Stimulated activated CD4-positive, alpha-beta T cell treated with anti-CD3 and anti-CD28 coated beads, Interleukin-15, amount 100 ng/mL, for 24 hours (primary cell): ENCODE data around the gene LDHAL6B.
"Not testable (repeated sequence)": the region's sequence is repeated elsewhere in the genome, so short reads cannot be mapped to it uniquely, and the experiment has no call there.

Experiments
- DNase-seq: peaks from one replicate; pipeline ENCODE4 v3.0.0-alpha.2; 2020

LDHAL6B gene

DNA sequence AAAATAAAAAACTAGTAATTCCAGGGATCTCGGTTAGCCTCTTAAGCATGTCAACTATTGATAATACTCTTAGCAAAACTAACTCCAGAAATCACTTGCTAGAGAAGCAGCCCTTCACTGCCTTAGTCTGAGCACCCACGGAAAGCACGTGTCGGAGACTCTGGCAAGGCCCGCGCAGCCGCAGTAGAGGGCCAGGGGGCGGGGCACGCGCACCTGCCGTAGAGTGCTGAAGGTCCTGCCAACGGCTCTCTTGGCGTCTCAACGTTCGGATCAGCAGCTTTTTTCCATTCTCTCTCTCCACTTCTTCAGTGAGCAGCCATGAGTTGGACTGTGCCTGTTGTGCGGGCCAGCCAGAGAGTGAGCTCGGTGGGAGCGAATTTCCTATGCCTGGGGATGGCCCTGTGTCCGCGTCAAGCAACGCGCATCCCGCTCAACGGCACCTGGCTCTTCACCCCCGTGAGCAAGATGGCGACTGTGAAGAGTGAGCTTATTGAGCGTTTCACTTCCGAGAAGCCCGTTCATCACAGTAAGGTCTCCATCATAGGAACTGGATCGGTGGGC lies at the start of gene LDHAL6B:
LDHAL6B (plus strand) TSS at position 221 of the 561 bp plus-strand sequence; CDS start at position 319, 98 bp downstream.
- no peak for DNase-seq

DNA sequence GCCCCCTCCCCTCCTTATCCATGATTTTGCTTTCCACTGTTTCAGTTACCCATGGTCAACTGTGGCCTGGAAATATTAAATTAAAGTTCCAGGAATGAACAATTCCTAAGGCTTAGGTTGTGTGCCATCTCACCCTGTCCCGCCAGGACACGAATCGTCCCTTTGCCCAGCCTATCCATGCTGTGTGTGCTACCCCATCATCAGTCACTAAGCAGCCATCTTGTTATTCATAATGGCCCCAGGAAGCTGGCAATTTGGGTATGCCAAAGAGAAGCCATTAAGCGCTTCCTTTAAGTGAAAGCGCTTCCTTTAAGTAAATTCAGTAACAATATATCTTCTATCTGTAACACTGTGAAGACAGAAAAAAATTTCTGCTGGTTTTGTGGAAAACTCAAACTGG lies 49.2 kb upstream of the LDHAL6B start:
- no peak for DNase-seq

- no peak for DNase-seq
Measured at GRCh38 chr15:59157840-59158700, 48.6 kb upstream of the LDHAL6B start.

GRCh38 chr15:59158701-59159034 lies 48.0 kb upstream of the LDHAL6B start:
- DNase-seq, result no peak

GRCh38 chr15:59159210-59159609 lies 47.4 kb upstream of the LDHAL6B start:
- DNase-seq, result no peak

DNA sequence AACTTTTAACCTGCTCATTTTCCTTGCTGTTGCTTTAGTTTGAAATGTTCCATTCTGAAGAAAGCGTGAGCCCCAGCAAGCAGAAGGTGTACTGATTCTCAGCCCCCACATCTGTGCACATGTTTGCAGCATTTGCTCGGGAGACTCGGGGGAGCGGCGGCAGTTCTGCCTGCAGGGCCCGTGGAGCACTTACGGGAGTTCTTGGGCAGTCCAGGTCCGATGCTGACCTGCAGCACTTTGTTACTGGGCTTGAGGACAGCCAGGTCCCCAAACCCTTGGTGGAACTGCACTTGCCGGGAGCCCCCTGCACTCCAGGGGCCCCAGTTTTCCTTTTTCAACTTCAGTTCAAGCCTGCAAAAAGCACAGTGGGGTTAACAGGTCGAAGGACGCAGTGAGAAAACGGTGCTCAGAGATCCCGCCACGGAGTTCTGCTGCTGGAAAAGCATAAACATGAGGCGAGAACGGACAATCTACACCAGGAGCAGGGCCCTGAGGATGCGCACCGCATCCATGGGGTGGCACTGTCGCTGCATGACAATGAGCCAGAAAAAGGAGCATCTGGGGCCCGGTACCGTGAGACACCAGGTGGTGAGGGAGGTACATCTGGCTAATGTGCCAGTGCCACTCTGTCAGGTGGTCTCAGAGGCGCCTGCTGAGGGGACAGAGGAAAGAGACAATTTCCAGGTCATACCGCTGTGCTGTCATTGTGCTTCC lies 45.6 kb upstream of the LDHAL6B start:
- peak; percentile 34 for DNase-seq

GRCh38 chr15:59162080-59162479 lies 44.6 kb upstream of the LDHAL6B start:
- DNase-seq, result not testable (repeated sequence)

- no peak for DNase-seq
Measured at GRCh38 chr15:59165726-59166125, 40.9 kb upstream of the LDHAL6B start.

- DNase-seq, result no peak
Measured at GRCh38 chr15:59166166-59166565, 40.5 kb upstream of the LDHAL6B start.

- no peak for DNase-seq
Measured at GRCh38 chr15:59166601-59167265, 39.9 kb upstream of the LDHAL6B start.

GRCh38 chr15:59168536-59168935 lies 38.1 kb upstream of the LDHAL6B start:
- DNase-seq, result no peak

DNA sequence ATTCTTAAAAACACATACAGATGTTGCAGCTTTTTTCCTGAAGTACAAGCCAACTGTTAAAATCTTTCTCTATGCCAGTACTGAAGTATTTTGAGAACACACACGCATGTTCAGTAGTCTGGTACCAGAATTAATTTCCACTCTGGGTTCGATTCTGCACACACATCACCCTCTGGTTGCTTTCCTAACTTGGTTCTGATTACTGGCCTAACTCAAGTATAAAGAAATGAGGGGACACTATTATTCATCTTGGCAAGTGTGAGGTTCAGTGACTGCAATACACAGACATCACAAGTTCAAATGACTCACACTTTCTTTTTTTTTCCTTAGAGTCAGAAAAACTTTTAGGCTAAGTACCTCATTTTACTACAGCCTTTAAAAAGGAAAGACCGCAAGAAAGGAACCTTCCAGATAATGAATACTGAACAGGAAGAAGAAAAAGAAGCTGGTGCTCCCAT lies 37.4 kb upstream of the LDHAL6B start:
- DNase-seq, result no peak

- DNase-seq, result no peak
Measured at GRCh38 chr15:59170295-59171066, 36.2 kb upstream of the LDHAL6B start.

DNA sequence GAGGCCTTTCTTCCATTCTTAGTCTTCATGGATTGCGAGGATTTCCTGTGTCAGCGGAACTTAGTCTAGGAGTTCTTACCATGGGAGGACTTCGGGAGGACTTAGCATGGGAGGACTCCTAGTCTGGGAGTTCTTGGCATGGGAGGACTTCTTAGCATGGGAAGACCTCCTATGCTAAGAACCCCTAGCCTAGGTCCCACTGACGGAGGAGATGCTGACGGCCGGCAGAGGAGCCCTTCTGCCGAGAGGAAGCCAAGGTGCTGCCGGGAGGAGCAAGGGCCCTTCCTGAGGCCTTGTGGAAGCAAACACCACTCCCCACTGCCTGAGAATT lies 35.6 kb upstream of the LDHAL6B start:
- DNase-seq, result no peak

DNA sequence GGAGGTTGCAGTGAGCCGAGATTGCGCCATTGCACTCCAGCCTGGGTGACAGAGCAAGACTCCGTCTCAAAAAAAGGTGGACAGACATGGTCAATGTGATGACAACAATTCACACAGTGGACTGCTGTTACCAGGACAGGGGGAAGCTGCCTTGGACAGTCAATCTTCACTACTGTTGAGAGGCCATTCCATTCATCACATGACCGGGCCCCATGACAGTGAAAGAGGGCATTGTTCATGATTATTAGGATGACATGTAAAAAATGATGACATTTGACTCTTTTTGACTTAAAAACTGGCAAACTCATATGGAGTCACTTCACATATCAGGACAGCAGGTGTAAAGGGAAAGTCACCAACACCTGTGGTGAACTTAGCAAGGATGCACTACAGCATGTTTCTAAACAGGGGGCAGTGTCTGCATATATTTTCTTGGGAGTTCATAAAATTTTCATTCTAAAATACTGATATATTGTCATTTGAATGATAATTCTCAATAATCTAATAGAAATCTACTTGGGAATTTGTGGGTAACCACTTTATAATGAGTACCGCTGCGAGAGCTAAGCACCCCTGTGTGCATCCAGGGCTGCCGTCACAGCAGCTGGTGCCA lies 34.2 kb upstream of the LDHAL6B start:
- DNase-seq, result no peak

DNA sequence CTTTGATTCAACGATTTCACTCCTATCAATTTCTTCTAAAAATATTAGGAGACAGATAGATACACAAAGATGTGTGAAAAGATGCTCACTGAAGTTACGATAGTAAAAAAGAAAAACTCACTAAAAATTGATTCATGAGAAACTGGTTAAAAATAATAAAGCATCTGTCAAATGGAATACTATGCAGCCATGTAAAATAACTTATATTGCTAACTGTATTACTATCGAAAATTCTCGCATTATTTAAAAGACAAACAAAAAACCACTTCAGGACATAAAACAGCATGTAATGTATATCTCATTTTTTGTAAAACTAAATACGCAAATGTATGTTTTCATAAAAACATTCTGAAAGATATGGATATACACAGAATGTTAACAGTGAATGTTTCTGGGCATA lies 33.4 kb upstream of the LDHAL6B start:
- no peak for DNase-seq

DNA sequence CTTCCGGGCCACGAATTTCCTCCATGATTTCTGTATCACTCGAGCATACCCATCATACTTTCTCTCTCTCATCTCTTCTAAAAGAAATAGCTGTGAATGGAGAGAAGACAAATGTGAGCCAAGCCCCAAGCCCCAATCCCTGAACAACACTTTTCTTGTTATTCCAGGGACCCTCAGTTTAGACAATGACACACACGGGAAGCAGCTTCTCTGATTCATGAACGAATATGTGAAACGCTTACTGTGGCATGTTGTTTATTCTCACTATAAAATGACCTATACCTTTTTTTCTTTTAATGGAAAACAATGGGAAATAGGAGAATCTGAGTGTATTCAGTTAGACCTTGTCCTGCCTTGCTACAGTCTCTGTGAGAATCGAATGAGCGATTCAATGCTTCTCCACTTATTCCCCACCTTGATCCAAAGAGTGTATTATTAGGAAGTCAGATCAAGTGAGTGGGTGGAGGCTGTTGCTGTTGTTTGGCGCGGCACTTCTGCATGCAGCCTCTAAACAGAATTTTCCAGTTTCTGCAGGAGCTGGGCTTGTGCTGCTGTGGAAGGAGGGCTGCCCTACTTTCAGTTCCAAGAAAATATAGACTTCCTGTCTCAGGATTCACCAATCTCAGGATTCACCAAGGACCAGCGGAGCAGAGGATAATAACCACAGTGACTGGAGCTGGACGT lies 32.4 kb upstream of the LDHAL6B start:
- DNase-seq, result no peak

DNA sequence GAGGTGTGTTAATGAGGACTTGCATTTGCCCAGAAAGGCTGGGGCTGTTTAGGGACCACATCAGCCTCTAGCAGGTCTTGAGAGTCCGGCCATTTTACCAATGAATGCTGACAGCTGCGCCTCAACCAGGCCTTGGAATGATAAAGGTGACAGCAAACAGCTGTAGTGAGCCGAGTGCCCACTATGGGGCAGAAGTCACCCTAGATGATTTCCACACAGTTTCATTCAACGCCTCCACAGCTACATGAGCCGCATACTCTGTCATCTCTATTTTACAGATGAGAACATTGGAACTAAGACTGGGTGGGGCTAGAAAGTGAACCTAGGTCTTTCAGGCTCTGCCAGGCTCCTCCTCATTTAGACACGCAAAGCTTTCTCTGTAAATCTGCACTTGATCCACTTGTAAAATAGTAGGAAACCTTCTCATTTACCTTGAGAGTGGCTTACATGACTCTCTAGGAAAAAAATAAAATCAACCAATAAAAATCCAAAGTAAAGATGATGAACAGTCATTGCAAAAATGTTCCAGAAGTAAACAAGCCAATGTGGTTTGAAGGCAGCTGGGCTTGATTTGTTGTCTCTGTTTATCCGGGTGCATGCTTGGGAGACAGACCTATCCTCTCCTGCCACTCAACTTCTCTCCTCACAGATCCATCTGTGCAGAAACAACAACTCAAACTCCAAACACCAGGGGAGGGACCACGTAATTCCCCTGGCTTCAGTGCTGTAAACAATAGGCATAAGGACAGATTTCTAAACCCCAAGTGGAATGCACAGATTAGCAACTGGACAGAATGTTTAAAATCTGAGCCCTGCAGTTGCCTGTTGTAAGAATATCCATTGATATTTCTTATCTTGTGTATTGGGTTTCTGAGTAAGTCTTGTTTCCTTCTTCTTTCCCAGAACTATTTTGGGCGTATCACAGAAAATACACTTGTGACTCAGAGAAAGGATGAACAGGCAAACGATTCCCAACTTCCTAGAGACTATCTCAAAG lies 31.5 kb upstream of the LDHAL6B start:
- DNase-seq, result peak; percentile 58

GRCh38 chr15:59176653-59177316 lies 29.9 kb upstream of the LDHAL6B start:
- no peak for DNase-seq

GRCh38 chr15:59177317-59177660 lies 29.4 kb upstream of the LDHAL6B start:
- no peak for DNase-seq
